C1 segment of cervical spinal cord (tissue), 14 donors: ENCODE results near the gene FAM107B.
"Not testable (repeated sequence)": the region's sequence is repeated elsewhere in the genome, so short reads cannot be mapped to it uniquely, and the experiment has no call there.

ENCODE experiments used
- DNase-seq, 14 donors: peaks; one replicate each; lab custom pipeline; 2025; lab: John Stamatoyannopoulos, UW

Gene FAM107B

GRCh38 chr10:14603534-14604102, 171.1 kb downstream of the FAM107B start:
- DNase-seq, result peak in 3 of 14 donors; percentile 23 to 41 (median 38)

GRCh38 chr10:14602807-14603533, 171.7 kb downstream of the FAM107B start:
- peak in 1 of 14 donors; percentile 38 for DNase-seq

GRCh38 chr10:14601872-14602725, 172.6 kb downstream of the FAM107B start:
- peak in 2 of 14 donors; percentile 17 to 29 for DNase-seq

GRCh38 chr10:14601326-14601725, 173.4 kb downstream of the FAM107B start:
- DNase-seq, result no peak

GRCh38 chr10:14600065-14600464, 174.6 kb downstream of the FAM107B start:
- DNase-seq, result no peak

- DNase-seq, result peak in 1 of 14 donors; percentile 17
These were observed 175.6 kb downstream of the FAM107B start for GRCh38 chr10:14598809-14599764.

- no peak for DNase-seq
These were observed 179.0 kb downstream of the FAM107B start for GRCh38 chr10:14595526-14596182.

- no peak for DNase-seq
These were observed 179.7 kb downstream of the FAM107B start for GRCh38 chr10:14594878-14595525.

GRCh38 chr10:14593806-14594205, 180.9 kb downstream of the FAM107B start:
- no peak for DNase-seq

- peak in 1 of 14 donors; percentile 51 for DNase-seq
These were observed 182.1 kb downstream of the FAM107B start for GRCh38 chr10:14592566-14592965.

GRCh38 chr10:14592026-14592425, 182.7 kb downstream of the FAM107B start:
- DNase-seq, result no peak

- not testable (repeated sequence) for DNase-seq
These were observed 185.8 kb downstream of the FAM107B start for GRCh38 chr10:14588938-14589294.

GRCh38 chr10:14588084-14588937, 186.4 kb downstream of the FAM107B start:
- peak in 1 of 14 donors; percentile 49 for DNase-seq

GRCh38 chr10:14587540-14588083, 187.1 kb downstream of the FAM107B start:
- DNase-seq, result no peak

- no peak for DNase-seq
These were observed 187.8 kb downstream of the FAM107B start for GRCh38 chr10:14586901-14587300.

GRCh38 chr10:14585287-14586193, 189.2 kb downstream of the FAM107B start:
- DNase-seq, result no peak

GRCh38 chr10:14584661-14585060, 190.0 kb downstream of the FAM107B start:
- no peak for DNase-seq

GRCh38 chr10:14583967-14584366, 190.7 kb downstream of the FAM107B start:
- no peak for DNase-seq
